GM23248 (cell line): ENCODE measurements around the gene CFAP92.

Source experiments
- EZH2 ChIP-seq: fragments of 200-600 bp; sonication (generic); IDR thresholded peaks from 2 replicates; pipeline ENCODE4 v1.6.1; 2018; ENCODE audit warnings: antibody characterized with exemption, mild to moderate bottlenecking; ENCODE audit not compliant: insufficient read depth, poor library complexity, severe bottlenecking
- EZH2phosphoT487 ChIP-seq: fragments of 200-600 bp; sonication (generic); IDR thresholded peaks from 2 replicates; pipeline ENCODE4 v1.6.1; 2018; ENCODE audit warnings: antibody characterized with exemption, moderate library complexity, mild to moderate bottlenecking, low read depth; ENCODE audit not compliant: insufficient read depth

DNA sequence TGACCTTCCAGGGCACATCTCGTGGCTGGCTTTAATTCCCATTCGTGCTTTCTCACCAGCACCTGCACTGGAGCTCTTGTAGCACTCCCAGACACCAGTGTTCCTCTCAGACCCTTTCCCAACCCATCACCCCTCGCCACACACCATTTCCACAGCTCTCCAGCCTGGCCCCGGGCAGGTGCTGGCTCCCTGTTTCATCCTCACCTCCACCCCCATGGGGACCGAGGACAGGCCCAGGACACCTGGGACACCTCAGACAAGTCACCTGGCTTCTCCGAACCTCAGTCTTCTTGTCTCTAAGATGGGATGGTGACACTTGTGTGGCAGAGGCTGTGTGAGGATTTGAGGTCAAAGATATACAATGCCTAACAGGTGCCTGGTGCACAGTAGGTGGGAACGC, 39.3 kb upstream of the CFAP92 start:
- no peak for TF ChIP-seq EZH2phosphoT487
- no peak for TF ChIP-seq EZH2
